K562 (cell line): ENCODE measurements around the gene MASTL. TPM values are rescaled to one million over a fixed set of nuclear protein-coding genes. Genes with fewer than 3 reads are reported as not detected.
A peak's percentile ranks its signal among the peaks of the same experiment; 100 is the strongest.

Source experiments
- AFF1 ChIP-seq, 2 experiments: fragments of 450-650 bp; IDR thresholded peaks; 2 replicates each; pipeline ENCODE4 v1.6.1; 2018; ENCODE audit warnings: mild to moderate bottlenecking in 2 of 2, low read depth in 1 of 2; ENCODE audit not compliant: partially characterized antibody in 2 of 2
- CUX1 ChIP-seq: fragments of 200-800 bp; sonication (Bioruptor generic); IDR thresholded peaks from 2 replicates; pipeline ENCODE4 v1.6.1; 2016; ENCODE audit warnings: missing genetic modification characterization, missing compliant biosample characterization
- HDAC2 ChIP-seq: fragments of 450-650 bp; IDR thresholded peaks from 2 replicates; pipeline ENCODE4 v1.6.1; 2016; ENCODE audit warnings: mild to moderate bottlenecking
- HNRNPUL1 ChIP-seq: fragments of 200-400 bp; formaldehyde crosslinking; IDR thresholded peaks from 2 replicates; pipeline ENCODE4 v1.6.1; 2017; ENCODE audit warnings: low read length
- ILF3 ChIP-seq: fragments of 450-650 bp; IDR thresholded peaks from 2 replicates; pipeline ENCODE4 v1.6.1; 2018; ENCODE audit warnings: antibody characterized with exemption, mild to moderate bottlenecking, moderate library complexity, borderline replicate concordance
- IRF9 ChIP-seq: fragments of 450-650 bp; IDR thresholded peaks from 2 replicates; pipeline ENCODE4 v1.6.1; 2016; ENCODE audit warnings: missing biosample characterization, missing genetic modification characterization
- L3MBTL2 ChIP-seq: fragments of 450-650 bp; IDR thresholded peaks from 2 replicates; pipeline ENCODE4 v1.6.1; 2016; ENCODE audit warnings: mild to moderate bottlenecking, moderate library complexity
- LCOR ChIP-seq: sonication (generic); formaldehyde crosslinking; IDR thresholded peaks from 2 replicates; pipeline ENCODE4 v1.8.0; 2022; ENCODE audit warnings: mild to moderate bottlenecking, missing genetic modification reagents
- MCM5 ChIP-seq: fragments of 450-650 bp; IDR thresholded peaks from 2 replicates; pipeline ENCODE4 v1.6.1; 2016; ENCODE audit warnings: low read depth
- MLLT1 ChIP-seq, 2 experiments: fragments of 450-650 bp; IDR thresholded peaks; 2 replicates each; pipeline ENCODE4 v1.6.1; 2016
- POLR2A ChIP-seq: fragments of 450-650 bp; conservative IDR thresholded peaks from 2 replicates; pipeline ENCODE4 v1.6.1; 2016
- PTBP1 ChIP-seq: fragments of 200-400 bp; formaldehyde crosslinking; IDR thresholded peaks from 2 replicates; pipeline ENCODE4 v1.6.1; 2017; ENCODE audit warnings: low read depth, low read length
- SMARCC2 ChIP-seq: fragments of 450-650 bp; IDR thresholded peaks from 2 replicates; pipeline ENCODE4 v1.6.1; 2017; ENCODE audit warnings: antibody characterized with exemption, moderate library complexity, mild to moderate bottlenecking, low read depth
- TCF3 ChIP-seq: sonication (generic); formaldehyde crosslinking; IDR thresholded peaks from 2 replicates; pipeline ENCODE4 v1.4.0; 2020; ENCODE audit warnings: mild to moderate bottlenecking, missing genetic modification reagents
- ZC3H4 ChIP-seq: sonication (generic); formaldehyde crosslinking; IDR thresholded peaks from 2 replicates; pipeline ENCODE4 v1.9.0; 2021; ENCODE audit warnings: missing genetic modification reagents, borderline replicate concordance
- ZNF311 ChIP-seq: fragments of 250-450 bp; sonication (Bioruptor Pico); IDR thresholded peaks from 2 replicates; pipeline ENCODE4 v1.4.0; 2020; ENCODE audit warnings: mild to moderate bottlenecking, moderate library complexity
- ZNF589 ChIP-seq: fragments of 200-800 bp; sonication (Bioruptor generic); IDR thresholded peaks from 2 replicates; pipeline ENCODE4 v1.6.1; 2016; ENCODE audit warnings: low read depth, missing genetic modification characterization, missing compliant biosample characterization
- polyA plus RNA-seq, 8 experiments: library from polyadenylated mRNA; depleted of rRNA in 4 of 8; stranded (reverse) in 5 of 8; unstranded in 3 of 8; fragments of >200 nt; fragmentation: Nextera tagmentation in 2 of 8; fragmentation: Illumina TruSeq in 1 of 8; extraction: Ambion mirVana in 2 of 8; extraction: Trizol in 1 of 8; gene quantifications; 2 replicates each; pipeline versions ENCODE4 v1.2.1 to v1.2.3, GENCODE V29; 2011 to 2014; ENCODE audit warnings: inconsistent platforms in 1 of 8, missing spikeins in 1 of 8
- total RNA-seq, 7 experiments: library from RNA; depleted of rRNA in 6 of 7; stranded (reverse); fragments of >200 nt in 6 of 7; fragmentation: Illumina TruSeq in 2 of 7; extraction: Trizol in 2 of 7; gene quantifications; 2 replicates each; pipeline versions ENCODE4 v1.2.1 to v1.2.3, GENCODE V29; 2011 to 2021; ENCODE audit warnings: low replicate concordance in 1 of 7

Gene MASTL
- total and polyA plus RNA-seq, 9 of the 15 experiments (the other 6 are each of a cell fraction or from before 2014, with no cell fraction given): 6.8 to 29.9 (median 23.1) TPM

- TF ChIP-seq L3MBTL2 (peak; percentile 73), ZNF589 (CRISPR knock-in tag) (no peak), HNRNPUL1 (no peak), POLR2A (peak; percentile 88), ZNF311 (no peak), SMARCC2 (no peak), CUX1 (no peak), ZC3H4 (no peak), AFF1 (IDR thresholded peaks at IDR 0.05; ENCODE audit: low read depth in 1 of 2, partially characterized antibody in 2 of 2) (no peak), IRF9 (no peak), MCM5 (no peak), ILF3 (no peak), HDAC2 (no peak), TCF3 (CRISPR knock-in tag) (no peak), LCOR (CRISPR knock-in tag) (peak; percentile 70; the same call in 1 of the 2 replicates), MLLT1 (IDR thresholded peaks at IDR 0.05) (no peak), PTBP1 (no peak)
Measured at GRCh38 chr10:27155066-27155754, at the start of gene MASTL (continued).
